ENCODE results near the gene PCGF3. TPM values are rescaled to one million over a fixed set of nuclear protein-coding genes. Genes with fewer than 3 reads are reported as not detected.

Gene PCGF3
- total and polyA plus RNA-seq, 9 of the 15 experiments (the other 6 are each of a cell fraction or from before 2014, with no cell fraction given), result 2.6 to 46.1 (median 20.3) TPM

GRCh38 chr4:706834-707598 lies 1.4 kb downstream of the PCGF3 start:
- Histone ChIP-seq H3K27ac (ENCODE audit: extremely low read depth, low read depth, low read length) (no peak overlapping the region), H3K4me3 (no peak overlapping the region; the same call in 1 of the 2 replicates), H3K27me3 (ENCODE audit: control insufficient read depth in 2 of 2, insufficient read depth in 2 of 2, low read length in 2 of 2) (no peaks in the 10 kb centered on the region), H3K4me1 (replicated peaks in 1 of 2; ENCODE audit: control insufficient read depth in 2 of 2, insufficient read depth in 2 of 2, low read length in 2 of 2) (peaks cover 22 to 66% of the 10 kb centered on the region in 2 experiments; a peak in 4 of 5 replicates), H3K4me2 (ENCODE audit: insufficient read depth, low read length) (no peak overlapping the region), H3K9me1 (ENCODE audit: control insufficient read depth, insufficient read depth, low read length) (peaks cover 4% of the 10 kb centered on the region), H3K9me3 (replicated peaks; ENCODE audit: control insufficient read depth, insufficient read depth, low read depth, low read length) (no peaks in the 10 kb centered on the region), H3K79me2 (ENCODE audit: control insufficient read depth, insufficient read depth, low read length) (peaks cover 56% of the 10 kb centered on the region), H3K36me3 (ENCODE audit: control insufficient read depth, insufficient read depth, low read length) (peaks cover 19% of the 10 kb centered on the region; the same call in 2 of the 3 replicates), H2AFZ (ENCODE audit: low read depth, low read length) (no peak overlapping the region), H3K9ac (ENCODE audit: insufficient read depth in 1 of 2, low read depth in 2 of 2, low read length in 2 of 2) (peak overlapping the region; percentile 77 to 98; a peak in 3 of 4 replicates), H4K20me1 (replicated peaks; ENCODE audit: control insufficient read depth, insufficient read depth, low read length) (no peaks in the 10 kb centered on the region)
- intact Hi-C loops (cut with micrococcal nuclease) (no loop called here), in situ Hi-C loops (cut with MboI) (no loop called here)
- no TSS peak for BruUV-seq (replicated peaks)
- FAIRE-seq, result no peak
- CTCF ChIA-PET (ENCODE audit: low intra/inter-chr PET ratio), result no interaction called here
- DNase-seq (ENCODE audit: extremely low read depth in 1 of 4, low spot score in 3 of 4), result no peak
- POLR2A ChIA-PET, result no interaction called here
- TF ChIP-seq ZBTB7A (IDR thresholded peaks at IDR 0.05; ENCODE audit: borderline replicate concordance, control insufficient read depth, low read depth, low read length) (peak; percentile 40; the same call in 1 of the 2 replicates), POLR3A (IDR thresholded peaks at IDR 0.05; ENCODE audit: borderline replicate concordance, extremely low read depth, insufficient read depth, insufficient read length) (no peak)
- no peak for ATAC-seq
- WGBS (ENCODE audit: insufficient coverage, low coverage, missing lambda C conversion rate), result 84% methylated on average over 12 of the region's 21 CpGs

DNA sequence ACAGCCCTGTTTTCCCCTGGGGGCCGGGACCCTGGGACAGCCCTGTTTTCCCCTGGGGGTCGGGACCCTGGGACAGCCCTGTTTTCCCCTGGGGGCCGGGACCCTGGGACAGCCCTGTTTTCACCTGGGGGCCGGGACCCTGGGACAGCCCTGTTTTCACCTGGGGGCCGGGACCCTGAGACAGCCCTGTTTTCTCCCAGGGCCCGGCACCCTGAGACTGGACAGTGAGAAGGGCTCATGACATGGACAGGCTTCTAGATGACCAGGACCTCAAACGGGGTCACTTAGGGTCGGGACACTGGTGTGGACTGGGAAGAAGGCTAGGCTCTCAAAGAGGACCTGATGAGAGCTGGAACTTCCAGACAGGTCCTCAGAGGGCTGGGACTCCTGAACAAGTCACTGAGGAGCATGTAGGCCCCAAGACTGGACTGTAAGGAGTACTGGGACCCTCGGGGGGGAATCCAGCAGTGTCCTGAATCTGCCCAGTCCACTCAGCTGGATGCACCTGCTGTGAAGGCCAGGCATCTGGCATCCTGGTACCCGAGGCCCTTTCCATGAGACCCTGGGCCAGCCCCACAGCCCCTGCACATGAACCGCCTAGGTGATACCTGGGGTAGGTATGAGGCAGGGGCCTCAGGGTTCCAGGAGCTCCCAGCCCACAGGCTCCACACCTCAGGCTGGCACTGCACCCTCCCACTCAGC lies 2.4 kb downstream of the PCGF3 start:
- POLR2A ChIA-PET, result no interaction called here
- intact Hi-C loops (cut with micrococcal nuclease), result no loop called here
- no peak for FAIRE-seq
- peaks cover 4% of the 10 kb centered on the region for H3K9me1 ChIP-seq (ENCODE audit: control insufficient read depth, insufficient read depth, low read length)
- H3K9me3 ChIP-seq (replicated peaks; ENCODE audit: control insufficient read depth, insufficient read depth, low read depth, low read length), result no peaks in the 10 kb centered on the region
- no peaks in the 10 kb centered on the region for H4K20me1 ChIP-seq (replicated peaks; ENCODE audit: control insufficient read depth, insufficient read depth, low read length)
- no peak for ATAC-seq
- CTCF ChIA-PET (ENCODE audit: low intra/inter-chr PET ratio), result no interaction called here
- H3K27me3 ChIP-seq (ENCODE audit: control insufficient read depth in 2 of 2, insufficient read depth in 2 of 2, low read length in 2 of 2), result no peaks in the 10 kb centered on the region
- peaks cover 11 to 61% of the 10 kb centered on the region in 2 experiments; a peak in 4 of 5 replicates for H3K4me1 ChIP-seq (replicated peaks in 1 of 2; ENCODE audit: control insufficient read depth in 2 of 2, insufficient read depth in 2 of 2, low read length in 2 of 2)
- H3K9ac ChIP-seq (ENCODE audit: insufficient read depth in 1 of 2, low read depth in 2 of 2, low read length in 2 of 2), result peak overlapping the region in 1 of 2 experiments; percentile 73; a peak in 2 of 4 replicates
- no peak for DNase-seq (ENCODE audit: extremely low read depth in 1 of 4, low spot score in 3 of 4)
- no peak overlapping the region for H3K4me3 ChIP-seq
- 59% methylated on average over 6 of the region's 11 CpGs for WGBS (ENCODE audit: insufficient coverage, low coverage, missing lambda C conversion rate)
- in situ Hi-C loops (cut with MboI), result no loop called here
- peaks cover 65% of the 10 kb centered on the region for H3K79me2 ChIP-seq (ENCODE audit: control insufficient read depth, insufficient read depth, low read length)
- no peak overlapping the region for H2AFZ ChIP-seq (ENCODE audit: low read depth, low read length)
- no peak overlapping the region for H3K4me2 ChIP-seq (ENCODE audit: insufficient read depth, low read length)
- BruUV-seq (replicated peaks), result no TSS peak
- H3K36me3 ChIP-seq (ENCODE audit: control insufficient read depth, insufficient read depth, low read length), result peaks cover 19% of the 10 kb centered on the region; the same call in 2 of the 3 replicates
- no peak overlapping the region for H3K27ac ChIP-seq (ENCODE audit: extremely low read depth, low read depth, low read length)
- TF ChIP-seq ELK3 (CRISPR knock-in tag; IDR thresholded peaks at IDR 0.05) (no peak), TAF15 (IDR thresholded peaks at IDR 0.05; ENCODE audit: low read depth, low read length) (no peak)
- TF ChIP-seq, protein P1, sequence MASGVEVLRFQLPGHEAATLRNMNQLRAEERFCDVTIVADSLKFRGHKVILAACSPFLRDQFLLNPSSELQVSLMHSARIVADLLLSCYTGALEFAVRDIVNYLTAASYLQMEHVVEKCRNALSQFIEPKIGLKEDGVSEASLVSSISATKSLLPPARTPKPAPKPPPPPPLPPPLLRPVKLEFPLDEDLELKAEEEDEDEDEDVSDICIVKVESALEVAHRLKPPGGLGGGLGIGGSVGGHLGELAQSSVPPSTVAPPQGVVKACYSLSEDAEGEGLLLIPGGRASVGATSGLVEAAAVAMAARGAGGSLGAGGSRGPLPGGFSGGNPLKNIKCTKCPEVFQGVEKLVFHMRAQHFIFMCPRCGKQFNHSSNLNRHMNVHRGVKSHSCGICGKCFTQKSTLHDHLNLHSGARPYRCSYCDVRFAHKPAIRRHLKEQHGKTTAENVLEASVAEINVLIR (CRISPR knock-in tag; IDR thresholded peaks at IDR 0.05), result no peak
- TF ChIP-seq, protein P2, sequence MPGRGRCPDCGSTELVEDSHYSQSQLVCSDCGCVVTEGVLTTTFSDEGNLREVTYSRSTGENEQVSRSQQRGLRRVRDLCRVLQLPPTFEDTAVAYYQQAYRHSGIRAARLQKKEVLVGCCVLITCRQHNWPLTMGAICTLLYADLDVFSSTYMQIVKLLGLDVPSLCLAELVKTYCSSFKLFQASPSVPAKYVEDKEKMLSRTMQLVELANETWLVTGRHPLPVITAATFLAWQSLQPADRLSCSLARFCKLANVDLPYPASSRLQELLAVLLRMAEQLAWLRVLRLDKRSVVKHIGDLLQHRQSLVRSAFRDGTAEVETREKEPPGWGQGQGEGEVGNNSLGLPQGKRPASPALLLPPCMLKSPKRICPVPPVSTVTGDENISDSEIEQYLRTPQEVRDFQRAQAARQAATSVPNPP (IDR thresholded peaks at IDR 0.05; ENCODE audit: borderline replicate concordance, insufficient read depth, insufficient read length), result no peak
- TF ChIP-seq, protein P3, sequence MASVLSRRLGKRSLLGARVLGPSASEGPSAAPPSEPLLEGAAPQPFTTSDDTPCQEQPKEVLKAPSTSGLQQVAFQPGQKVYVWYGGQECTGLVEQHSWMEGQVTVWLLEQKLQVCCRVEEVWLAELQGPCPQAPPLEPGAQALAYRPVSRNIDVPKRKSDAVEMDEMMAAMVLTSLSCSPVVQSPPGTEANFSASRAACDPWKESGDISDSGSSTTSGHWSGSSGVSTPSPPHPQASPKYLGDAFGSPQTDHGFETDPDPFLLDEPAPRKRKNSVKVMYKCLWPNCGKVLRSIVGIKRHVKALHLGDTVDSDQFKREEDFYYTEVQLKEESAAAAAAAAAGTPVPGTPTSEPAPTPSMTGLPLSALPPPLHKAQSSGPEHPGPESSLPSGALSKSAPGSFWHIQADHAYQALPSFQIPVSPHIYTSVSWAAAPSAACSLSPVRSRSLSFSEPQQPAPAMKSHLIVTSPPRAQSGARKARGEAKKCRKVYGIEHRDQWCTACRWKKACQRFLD (CRISPR knock-in tag; IDR thresholded peaks at IDR 0.05), result no peak

All from K562 (cell line).